Transverse colon (tissue), 4 donors: ENCODE data around the gene CBX7.

Experiments used
- CTCF ChIP-seq, 5 experiments: fragments of 200-600 bp in 3 of 5; fragments of 450-650 bp in 2 of 5; sonication (generic) in 3 of 5; IDR thresholded peaks; 1 replicate in 2 of 5; 2 replicates in 3 of 5; pipeline ENCODE4 v1.5.1; 2016 to 2017; ENCODE audit warnings: antibody characterized with exemption in 5 of 5, inconsistent platforms in 3 of 5, mild to moderate bottlenecking in 2 of 5, moderate library complexity in 1 of 5
- POLR2AphosphoS5 ChIP-seq, 3 donors: sonication (generic); formaldehyde crosslinking; IDR thresholded peaks; one replicate each; pipeline ENCODE4 v1.6.1; 2016; ENCODE audit warnings: antibody characterized with exemption in 3 of 3

DNA sequence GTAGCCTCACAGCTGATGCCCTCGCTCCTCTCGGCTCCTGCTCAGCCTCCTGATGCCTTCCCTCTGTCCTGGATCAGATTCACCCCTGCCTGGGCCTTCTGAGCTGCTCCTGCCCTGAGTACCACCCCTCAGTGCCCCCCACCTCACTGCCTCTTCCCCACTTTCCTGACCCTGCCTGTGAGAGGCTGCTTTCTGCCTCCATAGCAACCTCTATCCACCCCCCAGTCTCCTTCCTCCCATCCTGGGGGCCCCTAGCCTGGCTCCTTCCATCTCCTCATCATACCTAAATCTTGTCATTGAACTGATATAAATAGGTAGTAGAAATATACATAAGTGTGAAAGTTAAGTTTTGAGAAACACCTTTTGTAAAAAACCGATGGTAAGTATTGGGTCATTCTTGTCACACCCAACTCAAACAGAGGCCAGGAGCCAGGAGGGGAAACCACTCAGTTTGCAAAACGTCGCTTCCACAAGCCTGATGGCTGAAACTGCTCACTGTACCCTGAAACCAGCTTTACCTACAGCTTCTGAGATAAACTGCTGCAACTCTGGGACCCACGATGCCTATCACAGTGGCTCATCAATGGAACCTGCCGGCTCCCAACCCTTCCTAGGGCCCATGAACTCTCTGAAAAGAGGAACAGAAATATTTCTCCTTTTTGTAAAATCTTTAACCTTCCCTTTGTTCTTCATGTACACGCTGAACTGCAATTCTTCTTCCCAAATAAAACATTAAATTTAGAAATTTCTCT, 60.2 kb downstream of the CBX7 start:
- no peak for TF ChIP-seq CTCF (IDR thresholded peaks at IDR 0.05)
- no peak for TF ChIP-seq POLR2AphosphoS5 (IDR thresholded peaks at IDR 0.05)
